HFFc6 (cell line): ENCODE data around the gene CAMP. TPM values are rescaled to one million over a fixed set of nuclear protein-coding genes. Genes with fewer than 3 reads are reported as not detected.
"Not testable (repeated sequence)": the region's sequence is repeated elsewhere in the genome, so short reads cannot be mapped to it uniquely, and the experiment has no call there.

Source experiments
- DNase-seq: peaks from one replicate; pipeline ENCODE4 v3.0.0-alpha.2; 2018
- H3K27ac Mint-ChIP-seq: 2 replicates; pipeline ENCODE4 v1.8.0; 2020; ENCODE audit warnings: mild to moderate bottlenecking, mixed read lengths
- H3K27me3 Mint-ChIP-seq: 2 replicates; pipeline ENCODE4 v1.8.0; 2021; ENCODE audit warnings: mild to moderate bottlenecking, moderate library complexity, mixed read lengths; ENCODE audit not compliant: insufficient read depth
- H3K36me3 Mint-ChIP-seq: 2 replicates; pipeline ENCODE4 v1.8.0; 2021; ENCODE audit warnings: low read depth, mixed read lengths
- H3K4me1 Mint-ChIP-seq: 2 replicates; pipeline ENCODE4 v1.8.0; 2020; ENCODE audit warnings: low read depth, mixed read lengths
- H3K4me3 Mint-ChIP-seq: 2 replicates; pipeline ENCODE4 v1.8.0; 2020; ENCODE audit warnings: mild to moderate bottlenecking, moderate library complexity, mixed read lengths
- H3K9me3 Mint-ChIP-seq: 2 replicates; pipeline ENCODE4 v1.8.0; 2020; ENCODE audit warnings: mild to moderate bottlenecking, mixed read lengths
- CTCF ChIP-seq: fragments of 200-600 bp; sonication (generic); IDR thresholded peaks from 2 replicates; pipeline ENCODE4 v1.5.0; 2021; ENCODE audit warnings: antibody characterized with exemption, mild to moderate bottlenecking
- total RNA-seq, 6 experiments: library from RNA; stranded (reverse); fragmentation: NEBNext Ultra II Directional; extraction: Animal tissue kit (Norgen Biotek cat#: 25700); gene quantifications; 2 replicates in 1 of 6; 3 replicates in 5 of 6; pipeline ENCODE4 v1.2.3, GENCODE V29; 2021

Gene CAMP
- total RNA-seq, 6 experiments from 2014 or later, result not detected

- TF ChIP-seq CTCF, result no peak
- Mint-ChIP-seq H3K27me3 (peaks cover 15% of the 10 kb centered on the region), H3K27ac (no peak overlapping the region), H3K9me3 (no peaks in the 10 kb centered on the region), H3K4me3 (no peak overlapping the region), H3K4me1 (no peaks in the 10 kb centered on the region), H3K36me3 (no peaks in the 10 kb centered on the region)
- DNase-seq, result no peak
Observed at GRCh38 chr3:48202632-48203031, 20.7 kb upstream of the CAMP start.

GRCh38 chr3:48208076-48208475 is 15.2 kb upstream of the CAMP start:
- Mint-ChIP-seq H3K4me3 (no peak overlapping the region), H3K27ac (no peak overlapping the region), H3K4me1 (no peaks in the 10 kb centered on the region), H3K36me3 (no peaks in the 10 kb centered on the region), H3K27me3 (peaks cover 7% of the 10 kb centered on the region), H3K9me3 (peaks cover 3% of the 10 kb centered on the region; the same call in 1 of the 2 replicates)
- TF ChIP-seq CTCF, result no peak
- DNase-seq, result no peak

- Mint-ChIP-seq H3K27ac (no peak overlapping the region), H3K27me3 (peaks cover 7% of the 10 kb centered on the region), H3K9me3 (peaks cover 3% of the 10 kb centered on the region; the same call in 1 of the 2 replicates), H3K4me1 (no peaks in the 10 kb centered on the region), H3K4me3 (no peak overlapping the region), H3K36me3 (no peaks in the 10 kb centered on the region)
- no peak for TF ChIP-seq CTCF
- DNase-seq, result no peak
Observed at GRCh38 chr3:48209445-48209844, 13.8 kb upstream of the CAMP start.

- not testable (repeated sequence) for H3K4me3 Mint-ChIP-seq, H3K4me1 Mint-ChIP-seq
Observed at GRCh38 chr3:48210534-48210933, 12.8 kb upstream of the CAMP start.

GRCh38 chr3:48211776-48212175 is 11.5 kb upstream of the CAMP start:
- peaks cover 23% of the 10 kb centered on the region for H3K27me3 Mint-ChIP-seq
- not testable (repeated sequence) for H3K27ac Mint-ChIP-seq, H3K4me1 Mint-ChIP-seq, H3K4me3 Mint-ChIP-seq, DNase-seq, H3K36me3 Mint-ChIP-seq, H3K9me3 Mint-ChIP-seq

More at GRCh38 chr3:48210534-48210933, 12.8 kb upstream of the CAMP start:
- not testable (repeated sequence) for H3K27ac Mint-ChIP-seq, H3K9me3 Mint-ChIP-seq, H3K36me3 Mint-ChIP-seq, DNase-seq
- H3K27me3 Mint-ChIP-seq, result peaks cover 17% of the 10 kb centered on the region

GRCh38 chr3:48214225-48214624 is 9.1 kb upstream of the CAMP start:
- peaks cover 3% of the 10 kb centered on the region; the same call in 1 of the 2 replicates for H3K9me3 Mint-ChIP-seq
- peaks cover 30% of the 10 kb centered on the region for H3K27me3 Mint-ChIP-seq
- no peaks in the 10 kb centered on the region; the same call in 1 of the 2 replicates for H3K4me1 Mint-ChIP-seq
- no peak overlapping the region for H3K4me3 Mint-ChIP-seq
- no peak for DNase-seq
- no peak for TF ChIP-seq CTCF
- H3K36me3 Mint-ChIP-seq, result no peaks in the 10 kb centered on the region
- no peak overlapping the region for H3K27ac Mint-ChIP-seq

- Mint-ChIP-seq H3K27ac (no peak overlapping the region), H3K27me3 (peaks cover 32% of the 10 kb centered on the region), H3K4me3 (no peak overlapping the region), H3K9me3 (peaks cover 3% of the 10 kb centered on the region; the same call in 1 of the 2 replicates), H3K4me1 (no peaks in the 10 kb centered on the region; the same call in 1 of the 2 replicates), H3K36me3 (no peaks in the 10 kb centered on the region)
- no peak for TF ChIP-seq CTCF
- DNase-seq, result no peak
Observed at GRCh38 chr3:48215019-48215418, 8.3 kb upstream of the CAMP start.
